Activated T-helper 2 cell treated with anti-CD3 and anti-CD28 coated beads, Interferon-gamma antibody, Interleukin-2, Interleukin-4, amounts not matched to agents 10 μg/mL and 5 μg/mL and 100 μg/mL, durations not matched to agents 14 hours and 24 hours and 36 hours (primary cell): Measurements from ENCODE around the gene KRTAP20-4. TPM values are rescaled to one million over a fixed set of nuclear protein-coding genes. Genes with fewer than 3 reads are reported as not detected.

ENCODE experiments used
- DNase-seq: peaks from one replicate; pipeline ENCODE4 v3.0.0; 2021; ENCODE audit warnings: low spot score
- H3K27ac Mint-ChIP-seq: one replicate; pipeline ENCODE4 v1.8.0; 2021; ENCODE audit warnings: mixed read lengths
- H3K27me3 Mint-ChIP-seq: one replicate; pipeline ENCODE4 v1.8.0; 2021; ENCODE audit warnings: low read depth, mixed read lengths
- H3K36me3 Mint-ChIP-seq: one replicate; pipeline ENCODE4 v1.8.0; 2021; ENCODE audit warnings: low read depth, mixed read lengths
- H3K4me1 Mint-ChIP-seq: one replicate; pipeline ENCODE4 v1.8.0; 2021; ENCODE audit warnings: low read depth, mixed read lengths
- H3K4me3 Mint-ChIP-seq: one replicate; pipeline ENCODE4 v1.8.0; 2021; ENCODE audit warnings: low read depth, mild to moderate bottlenecking, moderate library complexity, mixed read lengths
- H3K9me3 Mint-ChIP-seq: one replicate; pipeline ENCODE4 v1.8.0; 2021; ENCODE audit warnings: mixed read lengths
- intact Hi-C: fragments of 100-400 bp; cut with micrococcal nuclease; formaldehyde crosslinking; loops from one replicate; pipeline ENCODE4 v1.15.1; 2023
- total RNA-seq: library from RNA; stranded (reverse); gene quantifications from 2 replicates; pipeline ENCODE4 v1.2.3, GENCODE V29; 2022

KRTAP20-4 gene
- total RNA-seq, 1 donor from 2014 or later, result not detected

GRCh38 chr21:30620080-30620479 lies 347 bp upstream of the KRTAP20-4 start:
- Mint-ChIP-seq H3K27me3 (no peaks in the 10 kb centered on the region), H3K9me3 (no peaks in the 10 kb centered on the region), H3K4me1 (no peaks in the 10 kb centered on the region), H3K36me3 (no peaks in the 10 kb centered on the region), H3K27ac (no peak overlapping the region), H3K4me3 (no peak overlapping the region)
- DNase-seq, result no peak
- intact Hi-C loops, result no loop called here

- DNase-seq, result no peak
- H3K27me3 Mint-ChIP-seq, result peaks cover 2% of the 10 kb centered on the region
- intact Hi-C loops, result no loop called here
- no peak overlapping the region for H3K4me3 Mint-ChIP-seq
- H3K9me3 Mint-ChIP-seq, result no peaks in the 10 kb centered on the region
- H3K27ac Mint-ChIP-seq, result no peak overlapping the region
- H3K4me1 Mint-ChIP-seq, result no peaks in the 10 kb centered on the region
- no peaks in the 10 kb centered on the region for H3K36me3 Mint-ChIP-seq
Observed at GRCh38 chr21:30623362-30623761, 2.9 kb downstream of the KRTAP20-4 start.

GRCh38 chr21:30625449-30626165 lies 5.2 kb downstream of the KRTAP20-4 start:
- Mint-ChIP-seq H3K27ac (no peak overlapping the region), H3K4me1 (no peaks in the 10 kb centered on the region), H3K9me3 (no peaks in the 10 kb centered on the region), H3K27me3 (peaks cover 2% of the 10 kb centered on the region), H3K4me3 (no peak overlapping the region), H3K36me3 (no peaks in the 10 kb centered on the region)
- DNase-seq, result no peak
- intact Hi-C loops, result no loop called here

GRCh38 chr21:30628109-30628508 lies 7.7 kb downstream of the KRTAP20-4 start:
- Mint-ChIP-seq H3K4me3 (no peak overlapping the region), H3K27ac (no peak overlapping the region), H3K9me3 (no peaks in the 10 kb centered on the region), H3K4me1 (no peaks in the 10 kb centered on the region), H3K27me3 (peaks cover 2% of the 10 kb centered on the region), H3K36me3 (no peaks in the 10 kb centered on the region)
- DNase-seq, result no peak
- intact Hi-C loops, result no loop called here

GRCh38 chr21:30629200-30629599 lies 8.8 kb downstream of the KRTAP20-4 start:
- no peaks in the 10 kb centered on the region for H3K4me1 Mint-ChIP-seq
- DNase-seq, result no peak
- intact Hi-C loops, result no loop called here
- no peaks in the 10 kb centered on the region for H3K36me3 Mint-ChIP-seq
- H3K27ac Mint-ChIP-seq, result no peak overlapping the region
- no peak overlapping the region for H3K4me3 Mint-ChIP-seq
- no peaks in the 10 kb centered on the region for H3K9me3 Mint-ChIP-seq
- peaks cover 2% of the 10 kb centered on the region for H3K27me3 Mint-ChIP-seq

- H3K27ac Mint-ChIP-seq, result no peak within 1 kb of the TSS
- no peak for DNase-seq
- H3K36me3 Mint-ChIP-seq, result no peaks in the 10 kb centered on the region
- H3K4me3 Mint-ChIP-seq, result no peak within 1 kb of the TSS
- H3K9me3 Mint-ChIP-seq, result no peaks in the 10 kb centered on the region
- no peaks in the 10 kb centered on the region for H3K4me1 Mint-ChIP-seq
- H3K27me3 Mint-ChIP-seq, result no peaks in the 10 kb centered on the region
- intact Hi-C loops, result no loop called here
Observed at GRCh38 chr21:30634906-30635305, 14.5 kb downstream of the KRTAP20-4 start, which contains the start of gene KRTAP20-2. Gene KRTAP20-2, plus strand, starts transcription at chr21:30635206. Its CDS starts 58 bp downstream, at chr21:30635264.

GRCh38 chr21:30638686-30639085 lies 18.3 kb downstream of the KRTAP20-4 start:
- no peaks in the 10 kb centered on the region for H3K36me3 Mint-ChIP-seq
- DNase-seq, result no peak
- peaks cover 4% of the 10 kb centered on the region for H3K9me3 Mint-ChIP-seq
- H3K4me1 Mint-ChIP-seq, result no peaks in the 10 kb centered on the region
- H3K4me3 Mint-ChIP-seq, result no peak overlapping the region
- no peaks in the 10 kb centered on the region for H3K27me3 Mint-ChIP-seq
- intact Hi-C loops, result no loop called here
- H3K27ac Mint-ChIP-seq, result no peak overlapping the region

GRCh38 chr21:30642564-30642963 lies 22.1 kb downstream of the KRTAP20-4 start, which contains the start of gene KRTAP20-3:
Gene KRTAP20-3, plus strand, starts transcription at chr21:30642864.
- no peak for DNase-seq
- no peaks in the 10 kb centered on the region for H3K4me1 Mint-ChIP-seq
- no peak within 1 kb of the TSS for H3K27ac Mint-ChIP-seq
- intact Hi-C loops, result no loop called here
- peaks cover 14% of the 10 kb centered on the region for H3K9me3 Mint-ChIP-seq
- H3K4me3 Mint-ChIP-seq, result no peak within 1 kb of the TSS
- H3K36me3 Mint-ChIP-seq, result no peaks in the 10 kb centered on the region
- H3K27me3 Mint-ChIP-seq, result no peaks in the 10 kb centered on the region

- intact Hi-C loops, result no loop called here
- DNase-seq, result no peak
- Mint-ChIP-seq H3K36me3 (no peaks in the 10 kb centered on the region), H3K4me3 (no peak overlapping the region), H3K27me3 (peaks cover 5% of the 10 kb centered on the region), H3K9me3 (peaks cover 18% of the 10 kb centered on the region), H3K27ac (no peak overlapping the region), H3K4me1 (no peaks in the 10 kb centered on the region)
Observed at GRCh38 chr21:30646904-30647414, 26.5 kb downstream of the KRTAP20-4 start.

- Mint-ChIP-seq H3K27me3 (peaks cover 11% of the 10 kb centered on the region), H3K27ac (no peak overlapping the region)
Observed at GRCh38 chr21:30652891-30653290, 32.5 kb downstream of the KRTAP20-4 start.

GRCh38 chr21:30668776-30669175 lies 48.3 kb downstream of the KRTAP20-4 start:
- intact Hi-C loops, result no loop called here
- H3K27ac Mint-ChIP-seq, result no peak overlapping the region
- H3K36me3 Mint-ChIP-seq, result no peaks in the 10 kb centered on the region
- H3K4me3 Mint-ChIP-seq, result no peak overlapping the region
- H3K9me3 Mint-ChIP-seq, result peaks cover 15% of the 10 kb centered on the region
- no peaks in the 10 kb centered on the region for H3K27me3 Mint-ChIP-seq
- no peak for DNase-seq
- H3K4me1 Mint-ChIP-seq, result no peaks in the 10 kb centered on the region

More at GRCh38 chr21:30652891-30653290, 32.5 kb downstream of the KRTAP20-4 start:
- Mint-ChIP-seq H3K4me1 (no peaks in the 10 kb centered on the region), H3K4me3 (no peak overlapping the region), H3K9me3 (peaks cover 4% of the 10 kb centered on the region), H3K36me3 (no peaks in the 10 kb centered on the region)
- DNase-seq, result no peak
- intact Hi-C loops, result no loop called here
